NCI-H2107 treated with DMSO at 0.1 percent for 48 hours (cell line): ENCODE data around the gene JAG2.

Source experiments
- DNase-seq: peaks from one replicate; lab custom pipeline; 2025; ENCODE audit not compliant: unreplicated experiment; lab: John Stamatoyannopoulos, UW

JAG2 gene

GRCh38 chr14:105182296-105183020 is 13.9 kb upstream of the JAG2 start:
- DNase-seq = no peak

- DNase-seq = no peak
Measured at GRCh38 chr14:105181549-105182295, 13.1 kb upstream of the JAG2 start.

- no peak for DNase-seq
Measured at GRCh38 chr14:105180592-105181548, 12.3 kb upstream of the JAG2 start, which contains the start of gene NUDT14. NUDT14 (minus strand) TSS chr14:105181312; CDS start chr14:105181209, 103 bp downstream.

GRCh38 chr14:105179191-105179590 is 10.6 kb upstream of the JAG2 start:
- DNase-seq = no peak

GRCh38 chr14:105178868-105179140 is 10.2 kb upstream of the JAG2 start:
- DNase-seq = no peak

- peak; percentile 32 for DNase-seq
Measured at GRCh38 chr14:105178069-105178867, 9.7 kb upstream of the JAG2 start.

- no peak for DNase-seq
Measured at GRCh38 chr14:105177082-105177481, 8.5 kb upstream of the JAG2 start.

GRCh38 chr14:105176513-105176912 is 7.9 kb upstream of the JAG2 start:
- DNase-seq = no peak

- no peak for DNase-seq
Measured at GRCh38 chr14:105173901-105174894, 5.6 kb upstream of the JAG2 start.

- no peak for DNase-seq
Measured at GRCh38 chr14:105173145-105173544, 4.6 kb upstream of the JAG2 start.

GRCh38 chr14:105172476-105172875 is 3.9 kb upstream of the JAG2 start:
- DNase-seq = no peak

GRCh38 chr14:105171004-105171673 is 2.6 kb upstream of the JAG2 start:
- peak; percentile 64 for DNase-seq

- DNase-seq = no peak
Measured at GRCh38 chr14:105169776-105170655, 1.4 kb upstream of the JAG2 start.

- DNase-seq = peak; percentile 47
Measured at GRCh38 chr14:105168979-105169507, 467 bp upstream of the JAG2 start.

- no peak for DNase-seq
Measured at GRCh38 chr14:105168093-105168420, 519 bp downstream of the JAG2 start.

- DNase-seq = no peak
Measured at GRCh38 chr14:105167303-105168092, 1.1 kb downstream of the JAG2 start.
